Stimulated activated naive CD8-positive, alpha-beta T cell treated with anti-CD3 and anti-CD28 coated beads, Interleukin-15, Interleukin-2, amounts not matched to agents 100 ng/mL and 50 ng/mL, for 24 hours (primary cell): ENCODE measurements around the gene HORMAD2.
"Not testable (repeated sequence)": the region's sequence is repeated elsewhere in the genome, so short reads cannot be mapped to it uniquely, and the experiment has no call there.

Experiments
- H3K27ac Mint-ChIP-seq: one replicate; pipeline ENCODE4 v1.8.0; 2021; ENCODE audit warnings: mild to moderate bottlenecking, mixed read lengths
- H3K27me3 Mint-ChIP-seq: one replicate; pipeline ENCODE4 v1.8.0; 2021; ENCODE audit warnings: mixed read lengths
- H3K36me3 Mint-ChIP-seq: one replicate; pipeline ENCODE4 v1.8.0; 2021; ENCODE audit warnings: low read depth, mixed read lengths
- H3K4me1 Mint-ChIP-seq: one replicate; pipeline ENCODE4 v1.8.0; 2021; ENCODE audit warnings: low read depth, mixed read lengths
- H3K4me3 Mint-ChIP-seq: one replicate; pipeline ENCODE4 v1.8.0; 2021; ENCODE audit warnings: mild to moderate bottlenecking, mixed read lengths
- H3K9me3 Mint-ChIP-seq: one replicate; pipeline ENCODE4 v1.8.0; 2021; ENCODE audit warnings: mixed read lengths

Gene HORMAD2

DNA sequence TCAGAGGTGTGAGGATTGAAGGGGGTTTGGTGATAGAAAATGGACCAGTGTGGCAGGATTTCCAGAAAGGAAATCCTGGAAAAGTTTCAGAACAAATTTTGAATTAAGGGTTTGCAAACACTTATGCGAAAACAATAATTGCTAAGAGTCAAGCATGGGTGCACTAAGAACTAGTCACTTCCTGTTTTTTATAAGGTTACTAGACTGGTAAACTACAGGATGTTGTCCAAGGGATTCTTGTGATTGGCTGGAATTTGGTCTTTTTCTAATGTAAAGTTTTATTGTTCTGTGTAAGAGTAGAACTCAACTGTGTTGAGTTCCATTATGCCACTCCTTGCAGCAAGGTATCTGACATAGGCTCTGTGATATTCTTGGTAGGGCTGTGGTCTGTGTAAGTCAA, 112.2 kb downstream of the HORMAD2 start:
- Mint-ChIP-seq H3K4me3 (no peak overlapping the region), H3K27me3 (no peaks in the 10 kb centered on the region), H3K36me3 (no peaks in the 10 kb centered on the region), H3K9me3 (peaks cover 5% of the 10 kb centered on the region), H3K4me1 (peaks cover 91% of the 10 kb centered on the region), H3K27ac (peak overlapping the region; percentile 23)

GRCh38 chr22:30193031-30193775, 112.9 kb downstream of the HORMAD2 start:
- H3K9me3 Mint-ChIP-seq: peaks cover 5% of the 10 kb centered on the region
- no peak overlapping the region for H3K4me3 Mint-ChIP-seq
- no peaks in the 10 kb centered on the region for H3K36me3 Mint-ChIP-seq
- H3K27me3 Mint-ChIP-seq: no peaks in the 10 kb centered on the region
- H3K4me1 Mint-ChIP-seq: peaks cover 89% of the 10 kb centered on the region
- peak overlapping the region; percentile 69 for H3K27ac Mint-ChIP-seq

- Mint-ChIP-seq H3K27me3 (no peaks in the 10 kb centered on the region), H3K4me1 (peaks cover 84% of the 10 kb centered on the region), H3K4me3 (peak overlapping the region; percentile 53), H3K9me3 (peaks cover 5% of the 10 kb centered on the region), H3K36me3 (no peaks in the 10 kb centered on the region), H3K27ac (peak overlapping the region; percentile 89)
Observed at GRCh38 chr22:30195245-30196140, 115.2 kb downstream of the HORMAD2 start.

DNA sequence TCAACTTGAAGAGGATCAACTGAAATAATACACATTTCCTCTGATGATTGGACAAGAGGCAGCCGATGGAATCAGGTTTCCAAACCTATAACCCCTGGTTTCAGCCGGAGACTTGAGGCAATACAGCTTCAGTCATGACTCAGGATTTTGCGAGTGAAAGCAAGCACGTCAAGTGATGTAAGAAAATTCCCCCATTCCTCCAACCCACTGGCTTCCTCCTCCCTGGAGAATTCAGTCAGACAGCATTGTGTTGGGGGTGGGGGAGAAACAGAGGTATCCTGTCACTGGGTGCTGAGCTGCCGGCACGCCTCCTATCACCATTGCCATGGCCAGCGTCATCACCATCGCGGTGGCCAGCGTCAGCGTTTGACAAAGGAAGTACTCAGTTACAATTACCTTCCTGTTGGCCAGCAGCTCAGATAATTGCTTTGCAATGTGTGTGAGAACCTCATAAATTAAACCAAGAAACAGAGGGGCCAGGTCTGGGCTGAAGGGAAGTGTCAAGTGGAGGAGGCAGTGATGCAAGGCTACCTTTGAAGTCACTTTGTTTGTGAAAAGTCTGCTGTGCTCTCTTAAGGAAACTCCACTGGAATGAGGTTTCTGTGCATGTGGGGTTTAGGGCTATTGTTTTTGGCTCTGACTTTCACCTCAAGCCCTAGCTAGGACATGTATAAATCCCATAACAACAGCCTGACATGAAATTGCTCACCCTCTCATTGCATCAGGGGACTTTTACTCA, 116.0 kb downstream of the HORMAD2 start:
- H3K36me3 Mint-ChIP-seq: no peaks in the 10 kb centered on the region
- peak overlapping the region; percentile 89 for H3K27ac Mint-ChIP-seq
- H3K27me3 Mint-ChIP-seq: no peaks in the 10 kb centered on the region
- peaks cover 75% of the 10 kb centered on the region for H3K4me1 Mint-ChIP-seq
- H3K4me3 Mint-ChIP-seq: peak overlapping the region; percentile 53
- H3K9me3 Mint-ChIP-seq: peaks cover 5% of the 10 kb centered on the region

- Mint-ChIP-seq H3K9me3 (peaks cover 5% of the 10 kb centered on the region), H3K27me3 (no peaks in the 10 kb centered on the region), H3K27ac (peak overlapping the region; percentile 89), H3K4me1 (peaks cover 69% of the 10 kb centered on the region), H3K36me3 (no peaks in the 10 kb centered on the region), H3K4me3 (no peak overlapping the region)
Observed at GRCh38 chr22:30196880-30197336, 116.6 kb downstream of the HORMAD2 start.

GRCh38 chr22:30197389-30197788, 117.1 kb downstream of the HORMAD2 start:
- no peaks in the 10 kb centered on the region for H3K27me3 Mint-ChIP-seq
- peaks cover 65% of the 10 kb centered on the region for H3K4me1 Mint-ChIP-seq
- H3K4me3 Mint-ChIP-seq: no peak overlapping the region
- H3K9me3 Mint-ChIP-seq: no peaks in the 10 kb centered on the region
- no peaks in the 10 kb centered on the region for H3K36me3 Mint-ChIP-seq
- H3K27ac Mint-ChIP-seq: peak overlapping the region; percentile 89

- no peak overlapping the region for H3K4me3 Mint-ChIP-seq
- peaks cover 56% of the 10 kb centered on the region for H3K4me1 Mint-ChIP-seq
- no peaks in the 10 kb centered on the region for H3K27me3 Mint-ChIP-seq
- no peaks in the 10 kb centered on the region for H3K36me3 Mint-ChIP-seq
- peak overlapping the region; percentile 29 for H3K27ac Mint-ChIP-seq
- H3K9me3 Mint-ChIP-seq: no peaks in the 10 kb centered on the region
Observed at GRCh38 chr22:30198152-30198825, 118.0 kb downstream of the HORMAD2 start.

DNA sequence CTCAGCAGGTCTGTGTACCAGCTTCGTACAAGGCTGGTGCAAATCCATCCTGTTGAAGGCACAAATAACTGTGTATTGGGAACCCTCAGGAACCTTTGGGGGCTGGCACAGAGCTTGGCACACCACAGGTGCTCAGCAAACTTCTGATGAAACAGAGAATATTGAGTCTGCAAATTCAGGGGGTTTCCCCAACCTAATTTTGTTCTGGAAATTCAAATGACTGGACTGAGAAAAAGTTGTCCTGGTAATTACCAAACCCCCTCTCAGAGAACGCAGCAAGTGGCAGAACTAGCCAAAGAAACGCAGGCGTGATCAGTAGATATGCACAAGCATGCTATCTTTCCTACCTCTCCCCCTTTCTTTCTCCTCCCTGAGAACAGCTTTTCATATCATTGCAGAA, 118.7 kb downstream of the HORMAD2 start:
- peaks cover 52% of the 10 kb centered on the region for H3K4me1 Mint-ChIP-seq
- peak overlapping the region; percentile 52 for H3K27ac Mint-ChIP-seq
- no peaks in the 10 kb centered on the region for H3K36me3 Mint-ChIP-seq
- no peaks in the 10 kb centered on the region for H3K27me3 Mint-ChIP-seq
- H3K9me3 Mint-ChIP-seq: no peaks in the 10 kb centered on the region
- no peak overlapping the region for H3K4me3 Mint-ChIP-seq

- H3K9me3 Mint-ChIP-seq, H3K4me3 Mint-ChIP-seq, H3K36me3 Mint-ChIP-seq, H3K27me3 Mint-ChIP-seq: not testable (repeated sequence)
- peaks cover 38% of the 10 kb centered on the region for H3K4me1 Mint-ChIP-seq
- H3K27ac Mint-ChIP-seq: peak overlapping the region; percentile 28
Observed at GRCh38 chr22:30200905-30201304, 120.6 kb downstream of the HORMAD2 start.

- Mint-ChIP-seq H3K27me3 (no peaks in the 10 kb centered on the region), H3K9me3 (no peaks in the 10 kb centered on the region), H3K27ac (no peak overlapping the region), H3K4me3 (no peak overlapping the region), H3K36me3 (no peaks in the 10 kb centered on the region), H3K4me1 (peaks cover 29% of the 10 kb centered on the region)
Observed at GRCh38 chr22:30201945-30202344, 121.7 kb downstream of the HORMAD2 start.

DNA sequence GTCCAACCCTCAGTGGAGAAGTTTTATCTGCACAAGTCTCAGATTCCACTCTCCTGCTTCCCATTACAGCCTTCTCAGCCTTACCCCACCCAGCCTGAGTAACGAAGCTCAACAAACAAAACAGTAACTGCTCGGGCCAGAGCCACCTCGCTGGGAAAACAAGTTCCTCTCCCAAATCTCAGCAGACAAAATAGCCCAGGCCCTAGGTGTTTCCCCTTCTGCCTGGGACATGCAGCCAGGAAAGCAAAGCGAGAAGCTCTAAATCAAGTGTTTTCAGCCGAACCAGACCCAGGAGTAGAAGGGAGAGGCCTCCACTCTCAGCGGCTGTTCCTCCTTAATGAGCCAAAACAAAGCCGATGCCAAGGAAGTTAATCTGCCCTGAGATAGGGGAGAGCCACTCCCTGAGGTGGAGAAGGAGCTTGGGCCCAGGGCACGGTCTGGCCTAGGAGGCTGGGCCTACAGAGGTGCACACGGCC, 122.3 kb downstream of the HORMAD2 start:
- peaks cover 23% of the 10 kb centered on the region for H3K4me1 Mint-ChIP-seq
- H3K36me3 Mint-ChIP-seq: no peaks in the 10 kb centered on the region
- no peaks in the 10 kb centered on the region for H3K27me3 Mint-ChIP-seq
- no peak overlapping the region for H3K4me3 Mint-ChIP-seq
- no peaks in the 10 kb centered on the region for H3K9me3 Mint-ChIP-seq
- H3K27ac Mint-ChIP-seq: no peak overlapping the region

DNA sequence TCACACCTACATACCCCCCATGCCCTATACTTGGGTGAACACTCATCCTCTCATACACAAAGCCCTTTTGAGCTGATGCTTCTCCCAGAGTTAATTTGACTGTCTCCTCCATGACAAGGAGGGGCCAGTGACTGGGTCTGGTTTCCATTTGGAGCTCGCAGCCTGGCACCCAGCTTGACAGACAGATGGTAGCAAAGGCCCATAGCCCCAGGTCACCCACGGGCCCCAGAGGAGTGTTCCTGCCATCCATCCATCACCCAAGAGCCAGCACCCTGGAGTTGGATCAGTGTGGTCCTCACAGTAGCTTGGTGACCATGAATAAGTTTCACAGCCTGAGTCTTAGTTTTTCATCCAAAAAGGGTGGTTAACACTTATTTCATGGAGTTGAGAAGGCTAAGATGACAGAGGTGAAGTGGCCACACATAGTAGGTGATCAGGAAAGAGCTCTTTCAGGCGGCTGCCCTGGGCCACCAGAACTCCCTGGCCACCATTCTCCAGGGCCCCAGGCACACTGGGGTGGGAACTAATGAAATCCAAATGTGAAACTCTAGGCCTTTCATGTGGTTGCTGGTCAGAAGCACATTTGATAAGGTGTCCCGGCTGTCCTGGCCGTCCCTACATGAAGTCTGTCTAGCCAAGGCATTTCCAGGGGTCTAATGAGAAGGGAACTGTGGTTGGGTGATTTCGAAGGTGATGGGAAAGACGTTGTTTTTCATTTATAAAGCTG, 123.9 kb downstream of the HORMAD2 start:
- no peaks in the 10 kb centered on the region for H3K27me3 Mint-ChIP-seq
- H3K9me3 Mint-ChIP-seq: no peaks in the 10 kb centered on the region
- no peaks in the 10 kb centered on the region for H3K36me3 Mint-ChIP-seq
- no peak overlapping the region for H3K4me3 Mint-ChIP-seq
- H3K27ac Mint-ChIP-seq: no peak overlapping the region
- H3K4me1 Mint-ChIP-seq: peaks cover 23% of the 10 kb centered on the region

DNA sequence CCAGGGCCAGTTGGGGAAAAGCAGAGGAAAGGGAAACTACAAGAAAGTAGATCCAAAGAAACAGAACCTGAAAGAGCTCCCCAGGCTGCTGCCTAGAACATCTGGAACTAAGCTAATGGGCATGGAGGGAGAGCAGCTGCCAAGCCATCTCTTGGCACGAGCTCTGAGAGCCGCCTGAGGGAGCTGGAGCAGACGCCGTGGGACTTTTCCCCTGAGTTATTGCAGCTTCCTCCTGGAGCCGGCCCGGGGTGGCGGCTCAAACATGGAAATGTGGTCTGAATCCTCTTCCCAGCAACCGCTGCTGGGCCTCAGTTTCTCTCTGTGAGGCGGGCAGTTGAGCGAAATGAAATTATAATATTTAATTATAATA, 124.5 kb downstream of the HORMAD2 start:
- Mint-ChIP-seq H3K4me3 (no peak overlapping the region), H3K4me1 (peaks cover 20% of the 10 kb centered on the region), H3K36me3 (no peaks in the 10 kb centered on the region), H3K27me3 (no peaks in the 10 kb centered on the region), H3K27ac (no peak overlapping the region), H3K9me3 (no peaks in the 10 kb centered on the region)
